Tibial nerve (tissue), 4 donors: ENCODE results near the gene FRMD4A.

Experiments used
- EP300 ChIP-seq, 2 donors: sonication (generic); formaldehyde crosslinking; IDR thresholded peaks; one replicate each; pipeline ENCODE4 v1.6.1; 2017; ENCODE audit warnings: antibody characterized with exemption in 2 of 2, mild to moderate bottlenecking in 1 of 2
- POLR2A ChIP-seq, 2 donors: fragments of 450-650 bp; IDR thresholded peaks; one replicate each; pipeline ENCODE4 v1.6.1; 2017; ENCODE audit warnings: antibody characterized with exemption in 2 of 2, mild to moderate bottlenecking in 2 of 2, moderate library complexity in 2 of 2
- TF ChIP-seq, protein P1 (sequence below), 5 experiments: fragments of 200-600 bp in 3 of 5; fragments of 450-650 bp in 2 of 5; sonication (generic) in 3 of 5; IDR thresholded peaks; one replicate each; pipeline ENCODE4 v1.5.1; 2016 to 2019; ENCODE audit warnings: antibody characterized with exemption in 5 of 5, mild to moderate bottlenecking in 3 of 5, moderate library complexity in 2 of 5

GRCh38 chr10:13893926-13894325 lies 436.8 kb downstream of the FRMD4A start:
- TF ChIP-seq, protein P1, sequence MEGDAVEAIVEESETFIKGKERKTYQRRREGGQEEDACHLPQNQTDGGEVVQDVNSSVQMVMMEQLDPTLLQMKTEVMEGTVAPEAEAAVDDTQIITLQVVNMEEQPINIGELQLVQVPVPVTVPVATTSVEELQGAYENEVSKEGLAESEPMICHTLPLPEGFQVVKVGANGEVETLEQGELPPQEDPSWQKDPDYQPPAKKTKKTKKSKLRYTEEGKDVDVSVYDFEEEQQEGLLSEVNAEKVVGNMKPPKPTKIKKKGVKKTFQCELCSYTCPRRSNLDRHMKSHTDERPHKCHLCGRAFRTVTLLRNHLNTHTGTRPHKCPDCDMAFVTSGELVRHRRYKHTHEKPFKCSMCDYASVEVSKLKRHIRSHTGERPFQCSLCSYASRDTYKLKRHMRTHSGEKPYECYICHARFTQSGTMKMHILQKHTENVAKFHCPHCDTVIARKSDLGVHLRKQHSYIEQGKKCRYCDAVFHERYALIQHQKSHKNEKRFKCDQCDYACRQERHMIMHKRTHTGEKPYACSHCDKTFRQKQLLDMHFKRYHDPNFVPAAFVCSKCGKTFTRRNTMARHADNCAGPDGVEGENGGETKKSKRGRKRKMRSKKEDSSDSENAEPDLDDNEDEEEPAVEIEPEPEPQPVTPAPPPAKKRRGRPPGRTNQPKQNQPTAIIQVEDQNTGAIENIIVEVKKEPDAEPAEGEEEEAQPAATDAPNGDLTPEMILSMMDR (IDR thresholded peaks at IDR 0.05), result no peak
- TF ChIP-seq EP300 (IDR thresholded peaks at IDR 0.05), result no peak
- TF ChIP-seq POLR2A (IDR thresholded peaks at IDR 0.05), result no peak
